Transverse colon (tissue), 4 donors: Measurements from ENCODE around the gene CTNNA1. TPM values are rescaled to one million over a fixed set of nuclear protein-coding genes. Genes with fewer than 3 reads are reported as not detected.
"Not testable (repeated sequence)": the region's sequence is repeated elsewhere in the genome, so short reads cannot be mapped to it uniquely, and the experiment has no call there.

Experiments
- DNase-seq: peaks from one replicate; pipeline ENCODE4 v3.0.0-alpha.2; 2019
- H3K27ac ChIP-seq, 4 donors: fragments of 200-600 bp; sonication (generic); 2 replicates each; pipeline ENCODE4 v1.5.1; 2016 to 2018; ENCODE audit warnings: inconsistent platforms in 4 of 4
- H3K27me3 ChIP-seq: fragments of 200-600 bp; sonication (generic); 2 replicates; pipeline ENCODE4 v1.5.1; 2017; ENCODE audit warnings: inconsistent platforms
- H3K36me3 ChIP-seq, 4 donors: fragments of 200-600 bp; sonication (generic); 2 replicates each; pipeline ENCODE4 v1.5.1; 2017 to 2019; ENCODE audit warnings: inconsistent platforms in 4 of 4
- H3K4me1 ChIP-seq, 4 donors: fragments of 200-600 bp; sonication (generic); 2 replicates each; pipeline ENCODE4 v1.5.1; 2017 to 2020; ENCODE audit warnings: inconsistent platforms in 4 of 4
- H3K4me3 ChIP-seq, 4 donors: fragments of 200-600 bp; sonication (generic); 1 replicate in 1 of 4; 2 replicates in 3 of 4; pipeline versions ENCODE4 v1.5.1 to v1.6.1; 2017 to 2019; ENCODE audit warnings: inconsistent platforms in 4 of 4
- H3K9me3 ChIP-seq, 2 donors: fragments of 200-600 bp; sonication (generic); 2 replicates each; pipeline ENCODE4 v1.5.1; 2017 to 2019; ENCODE audit warnings: inconsistent platforms in 2 of 2
- EP300 ChIP-seq: sonication (generic); formaldehyde crosslinking; IDR thresholded peaks from one replicate; pipeline ENCODE4 v1.6.1; 2017; ENCODE audit warnings: antibody characterized with exemption, low read depth
- POLR2A ChIP-seq: fragments of 450-650 bp; IDR thresholded peaks from one replicate; pipeline ENCODE4 v1.6.1; 2016; ENCODE audit warnings: antibody characterized with exemption, mild to moderate bottlenecking, moderate library complexity
- POLR2AphosphoS5 ChIP-seq, 3 donors: sonication (generic); formaldehyde crosslinking; IDR thresholded peaks; one replicate each; pipeline ENCODE4 v1.6.1; 2016; ENCODE audit warnings: antibody characterized with exemption in 3 of 3
- WGBS, 2 donors: methylation state at CpG; one replicate each; pipeline ENCODE4 v1.1.5; 2018; ENCODE audit warnings: low coverage in 1 of 2; 5-methylcytosine and 5-hydroxymethylcytosine counted together
- in situ Hi-C, 4 donors: fragments of 200-750 bp; cut with MboI; loops; one replicate each; pipeline versions ENCODE4 v1.15.0 to v1.15.1; 2017; ENCODE audit warnings: low sequenced_read_pairs in 3 of 4, low pct_ligation_motif_present in 1 of 4, low pct_unique_long_range_greater_than_20kb in 1 of 4
- intact Hi-C: fragments of 100-400 bp; cut with DNase I; formaldehyde crosslinking; loops from one replicate; pipeline ENCODE4 v1.15.1; 2023; ENCODE audit warnings: low total_unique reads
- total RNA-seq, 4 donors: library from RNA; depleted of rRNA; stranded (reverse); fragments of >200 nt; gene quantifications; one replicate each; pipeline ENCODE4 v1.1.0, GENCODE V29; 2016
- TF ChIP-seq, protein P1 (sequence below), 5 experiments: fragments of 200-600 bp in 3 of 5; fragments of 450-650 bp in 2 of 5; sonication (generic) in 3 of 5; IDR thresholded peaks; 1 replicate in 2 of 5; 2 replicates in 3 of 5; pipeline ENCODE4 v1.5.1; 2016 to 2017; ENCODE audit warnings: antibody characterized with exemption in 5 of 5, inconsistent platforms in 3 of 5, mild to moderate bottlenecking in 2 of 5, moderate library complexity in 1 of 5

CTNNA1 gene
- total RNA-seq, 4 donors from 2014 or later: 272 to 381 (median 316) TPM

DNA sequence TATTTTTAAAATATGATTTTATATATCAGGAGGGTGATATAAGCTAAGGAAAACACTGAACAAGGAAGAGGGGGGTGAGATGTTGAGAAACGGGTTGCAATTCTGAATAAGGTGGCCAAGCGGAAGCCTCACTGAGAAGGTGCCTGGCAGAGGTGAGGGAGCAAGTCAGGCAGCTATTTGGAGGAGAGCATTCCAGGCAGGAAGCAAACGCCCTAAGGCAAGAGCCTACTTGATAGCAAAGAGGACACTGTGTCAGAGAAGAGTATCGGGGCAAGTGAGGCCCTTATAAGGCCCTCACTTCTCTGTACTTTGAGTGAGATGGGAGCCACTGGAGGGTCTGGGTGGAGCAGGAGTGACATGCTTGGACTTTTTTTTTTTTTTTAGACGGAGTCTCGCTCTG, 8.0 kb upstream of the CTNNA1 start:
- WGBS, 2 donors: 89 to 94% methylated on average over 4 to 6 of the region's 6 CpGs
- H3K4me1 ChIP-seq: peaks cover 0 to 9% (median 2%) of the 10 kb centered on the region in 4 donors

DNA sequence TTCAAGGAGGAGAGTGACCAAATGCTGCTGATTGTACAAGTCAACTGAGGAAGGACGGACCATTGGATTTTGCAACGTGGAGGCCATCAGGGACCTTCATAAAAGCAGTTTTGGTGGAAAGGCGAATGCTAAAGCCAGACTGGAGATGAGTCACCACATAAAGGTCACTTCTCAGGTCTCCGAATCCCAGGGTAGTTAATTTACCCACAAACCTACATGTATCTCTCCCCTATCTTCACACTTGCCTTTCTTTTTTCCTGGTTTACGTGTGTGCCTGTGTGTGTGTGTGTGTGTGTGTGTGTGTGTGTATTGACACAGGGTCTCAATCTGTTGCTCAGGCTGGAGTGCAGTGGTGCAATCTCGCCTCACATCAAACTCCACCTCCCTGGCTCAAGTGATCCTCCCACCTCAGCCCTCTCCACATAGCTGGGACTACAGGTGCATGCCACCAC, 4.6 kb upstream of the CTNNA1 start:
- peaks cover 0 to 9% (median 8%) of the 10 kb centered on the region in 4 donors for H3K4me1 ChIP-seq
- no peaks in the 10 kb centered on the region for H3K27me3 ChIP-seq
- H3K9me3 ChIP-seq: no peaks in the 10 kb centered on the region
- no peak for DNase-seq
- TF ChIP-seq, protein P1, sequence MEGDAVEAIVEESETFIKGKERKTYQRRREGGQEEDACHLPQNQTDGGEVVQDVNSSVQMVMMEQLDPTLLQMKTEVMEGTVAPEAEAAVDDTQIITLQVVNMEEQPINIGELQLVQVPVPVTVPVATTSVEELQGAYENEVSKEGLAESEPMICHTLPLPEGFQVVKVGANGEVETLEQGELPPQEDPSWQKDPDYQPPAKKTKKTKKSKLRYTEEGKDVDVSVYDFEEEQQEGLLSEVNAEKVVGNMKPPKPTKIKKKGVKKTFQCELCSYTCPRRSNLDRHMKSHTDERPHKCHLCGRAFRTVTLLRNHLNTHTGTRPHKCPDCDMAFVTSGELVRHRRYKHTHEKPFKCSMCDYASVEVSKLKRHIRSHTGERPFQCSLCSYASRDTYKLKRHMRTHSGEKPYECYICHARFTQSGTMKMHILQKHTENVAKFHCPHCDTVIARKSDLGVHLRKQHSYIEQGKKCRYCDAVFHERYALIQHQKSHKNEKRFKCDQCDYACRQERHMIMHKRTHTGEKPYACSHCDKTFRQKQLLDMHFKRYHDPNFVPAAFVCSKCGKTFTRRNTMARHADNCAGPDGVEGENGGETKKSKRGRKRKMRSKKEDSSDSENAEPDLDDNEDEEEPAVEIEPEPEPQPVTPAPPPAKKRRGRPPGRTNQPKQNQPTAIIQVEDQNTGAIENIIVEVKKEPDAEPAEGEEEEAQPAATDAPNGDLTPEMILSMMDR (IDR thresholded peaks at IDR 0.05): no peak
- TF ChIP-seq POLR2A (no peak), POLR2AphosphoS5 (IDR thresholded peaks at IDR 0.05) (no peak), EP300 (no peak)
- no peaks in the 10 kb centered on the region for H3K36me3 ChIP-seq
- H3K4me3 ChIP-seq: no peak overlapping the region
- in situ Hi-C loops: no loop called here
- H3K27ac ChIP-seq: no peak overlapping the region
- intact Hi-C loops: no loop called here
- 72 to 75% methylated on average over 2 to 6 of the region's 6 CpGs for WGBS, 2 donors

More for the DNA sequence above, 8.0 kb upstream of the CTNNA1 start:
- no peaks in the 10 kb centered on the region for H3K9me3 ChIP-seq
- no peak overlapping the region for H3K27ac ChIP-seq
- H3K36me3 ChIP-seq: no peaks in the 10 kb centered on the region
- in situ Hi-C loops (no loop called here), intact Hi-C loops (no loop called here)
- no peaks in the 10 kb centered on the region for H3K27me3 ChIP-seq
- no peak overlapping the region for H3K4me3 ChIP-seq
- DNase-seq: no peak
- TF ChIP-seq, protein P1 (IDR thresholded peaks at IDR 0.05): no peak
- TF ChIP-seq EP300 (no peak), POLR2A (no peak), POLR2AphosphoS5 (IDR thresholded peaks at IDR 0.05) (no peak)

DNA sequence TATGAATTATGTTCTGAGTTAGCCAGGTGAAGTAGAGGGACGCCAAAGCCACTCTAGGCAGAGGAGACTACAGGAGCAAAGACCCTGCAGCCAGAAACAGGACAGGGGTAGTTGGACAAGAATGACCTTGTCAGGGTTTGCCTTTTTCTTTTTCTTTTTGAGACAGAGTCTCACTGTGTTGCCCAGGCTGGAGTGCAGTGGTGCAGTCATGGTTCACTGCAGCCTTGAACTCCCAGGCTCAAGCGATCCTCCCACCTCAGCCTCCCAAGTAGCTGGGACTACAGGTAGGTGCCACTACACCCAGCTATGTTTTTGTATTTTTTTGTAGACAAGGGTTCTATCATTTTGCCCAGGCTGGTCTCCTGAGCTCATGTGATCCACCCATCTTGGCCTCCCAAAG, 1.9 kb upstream of the CTNNA1 start:
- H3K36me3 ChIP-seq, H3K27me3 ChIP-seq, in situ Hi-C loops, DNase-seq, H3K9me3 ChIP-seq, H3K27ac ChIP-seq, intact Hi-C loops, H3K4me3 ChIP-seq: not testable (repeated sequence)
- WGBS, 2 donors: 95% methylated on average over 2 of the region's 2 CpGs; no CpG with 5 or more reads in 1 of the 2 donors
- peaks cover 0 to 28% (median 28%) of the 10 kb centered on the region in 4 donors for H3K4me1 ChIP-seq

DNA sequence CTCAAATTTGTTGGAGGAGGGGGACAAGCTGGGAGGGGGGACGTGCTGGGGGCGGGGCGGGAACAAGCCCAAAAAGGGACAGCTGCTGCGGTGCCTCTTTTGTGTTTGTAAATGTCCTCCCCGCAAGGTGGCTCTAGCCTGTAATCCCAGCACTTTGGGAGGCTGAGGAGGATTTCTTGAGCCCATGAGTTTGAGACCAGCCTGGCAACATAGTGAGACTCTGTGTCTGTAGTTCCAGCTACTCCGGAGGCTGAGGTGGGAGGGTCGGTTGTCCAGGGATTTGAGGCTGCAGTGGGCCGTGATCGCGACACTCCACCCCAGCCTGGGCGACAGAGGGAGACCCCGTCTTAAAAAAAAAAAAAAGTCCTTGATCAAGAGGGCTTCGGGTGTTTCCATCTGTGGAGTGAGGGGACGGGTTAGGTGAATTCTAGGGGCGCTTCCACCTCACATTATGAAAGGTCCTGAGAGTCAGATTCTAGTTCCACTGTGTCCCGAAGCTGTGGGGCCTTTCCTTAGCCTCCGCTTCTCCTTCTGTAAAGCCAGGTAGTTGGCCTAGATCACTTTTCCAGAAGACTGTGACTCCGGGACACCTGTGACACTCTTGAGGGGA, 779 bp upstream of the CTNNA1 start:
- Histone ChIP-seq H3K9me3 (no peaks in the 10 kb centered on the region), H3K36me3 (no peaks in the 10 kb centered on the region), H3K27me3 (no peaks in the 10 kb centered on the region), H3K27ac (peak overlapping the region; percentile 99 to 100 (median 100)), H3K4me3 (peak overlapping the region; percentile 61 to 99 (median 96)), H3K4me1 (peaks cover 0 to 39% (median 32%) of the 10 kb centered on the region in 4 donors)
- intact Hi-C loops: no loop called here
- TF ChIP-seq POLR2A (no peak), EP300 (no peak)
- TF ChIP-seq, protein P1 (IDR thresholded peaks at IDR 0.05): peak in 1 of 5 experiments; percentile 12
- WGBS, 2 donors: 15 to 23% methylated on average over 4 to 18 of the region's 18 CpGs
- in situ Hi-C loops: no loop called here
- peak; percentile 25 for DNase-seq
